Omental fat pad (tissue), 4 donors: ENCODE data around the gene PKLR. TPM values are rescaled to one million over a fixed set of nuclear protein-coding genes. Genes with fewer than 3 reads are reported as not detected.

Experiments
- ATAC-seq: fragments of 150-250 bp; one replicate; pipeline ENCODE4 v1.9.1; 2016; ENCODE audit warnings: mild to moderate bottlenecking, moderate library complexity; ENCODE audit not compliant: low FRiP score
- DNase-seq: peaks from one replicate; pipeline ENCODE4 v3.0.0-alpha.2; 2019; ENCODE audit warnings: low spot score
- CTCF ChIP-seq, 3 donors: fragments of 450-650 bp; IDR thresholded peaks; one replicate each; pipeline ENCODE4 v1.5.1; 2016 to 2017; ENCODE audit warnings: antibody characterized with exemption in 3 of 3, mild to moderate bottlenecking in 3 of 3, moderate library complexity in 2 of 3
- total RNA-seq, 4 donors: library from RNA; depleted of rRNA; stranded (reverse); fragments of >200 nt; gene quantifications; one replicate each; pipeline ENCODE4 v1.1.0, GENCODE V29; 2016

The PKLR gene
- total RNA-seq, 4 donors from 2014 or later = not detected

- TF ChIP-seq CTCF (IDR thresholded peaks at IDR 0.05) = no peak
- ATAC-seq (no peak), DNase-seq (no peak)
Measured at GRCh38 chr1:155326631-155327037, 25.4 kb upstream of the PKLR start.

GRCh38 chr1:155326020-155326526 is 24.8 kb upstream of the PKLR start:
- DNase-seq (no peak), ATAC-seq (no peak)
- TF ChIP-seq CTCF (IDR thresholded peaks at IDR 0.05) = no peak

- DNase-seq (no peak), ATAC-seq (no peak)
- TF ChIP-seq CTCF (IDR thresholded peaks at IDR 0.05) = no peak
Measured at GRCh38 chr1:155325603-155325893, 24.3 kb upstream of the PKLR start.

GRCh38 chr1:155324717-155325602 is 23.7 kb upstream of the PKLR start:
- DNase-seq = no peak
- TF ChIP-seq CTCF (IDR thresholded peaks at IDR 0.05) = no peak
- peak; percentile 8 for ATAC-seq

GRCh38 chr1:155324037-155324716 is 22.9 kb upstream of the PKLR start:
- DNase-seq (peak; percentile 77), ATAC-seq (peak; percentile 83)
- no peak for TF ChIP-seq CTCF (IDR thresholded peaks at IDR 0.05)

- DNase-seq = no peak
- no peak for TF ChIP-seq CTCF (IDR thresholded peaks at IDR 0.05)
- peak; percentile 62 for ATAC-seq
Measured at GRCh38 chr1:155323729-155324036, 22.4 kb upstream of the PKLR start.
